SK-N-SH treated with all-trans-retinoic acid at 6 μM for 48 hours (cell line): ENCODE data around the gene SGK2.
"Not testable (repeated sequence)": the region's sequence is repeated elsewhere in the genome, so short reads cannot be mapped to it uniquely, and the experiment has no call there.

Experiments used
- ATAC-seq: fragments of 200-7000 bp; cut with Tn5 transposase; 3 replicates; pipeline ENCODE4 v1.9.1; 2020; ENCODE audit warnings: mild to moderate bottlenecking, moderate library complexity
- ARNTL ChIP-seq: fragments of 450-650 bp; formaldehyde crosslinking; IDR thresholded peaks from 2 replicates; pipeline ENCODE4 v1.5.0; 2020; ENCODE audit warnings: low read depth, mild to moderate bottlenecking, moderate library complexity, borderline replicate concordance
- BACH2 ChIP-seq: fragments of 250-450 bp; sonication (Bioruptor Pico); IDR thresholded peaks from 2 replicates; pipeline ENCODE4 v1.9.0; 2021; ENCODE audit warnings: mild to moderate bottlenecking, borderline replicate concordance
- CREB5 ChIP-seq: fragments of 250-450 bp; sonication (Bioruptor Pico); IDR thresholded peaks from 2 replicates; pipeline ENCODE4 v1.5.1; 2020; ENCODE audit warnings: low read depth, mild to moderate bottlenecking, moderate library complexity
- CSDC2 ChIP-seq: fragments of 250-450 bp; sonication (Bioruptor Pico); IDR thresholded peaks from 2 replicates; pipeline ENCODE4 v1.5.0; 2020; ENCODE audit warnings: mild to moderate bottlenecking, moderate library complexity
- CSRNP3 ChIP-seq: fragments of 250-450 bp; sonication (Bioruptor Pico); IDR thresholded peaks from 2 replicates; pipeline ENCODE4 v1.5.1; 2021; ENCODE audit warnings: mild to moderate bottlenecking, moderate library complexity
- ESRRG ChIP-seq: fragments of 250-450 bp; sonication (Bioruptor Pico); IDR thresholded peaks from 2 replicates; pipeline ENCODE4 v1.6.1; 2021; ENCODE audit warnings: mild to moderate bottlenecking
- GLIS3 ChIP-seq: fragments of 250-450 bp; sonication (Bioruptor Pico); IDR thresholded peaks from 2 replicates; pipeline ENCODE4 v1.5.0; 2020; ENCODE audit warnings: mild to moderate bottlenecking, moderate library complexity
- ISL1 ChIP-seq: fragments of 250-450 bp; sonication (Bioruptor Pico); IDR thresholded peaks from 2 replicates; pipeline ENCODE4 v2.1.2; 2022; ENCODE audit warnings: mild to moderate bottlenecking, moderate library complexity
- OSR1 ChIP-seq: fragments of 250-450 bp; sonication (Bioruptor Pico); IDR thresholded peaks from 2 replicates; pipeline ENCODE4 v1.8.0; 2022; ENCODE audit warnings: moderate library complexity, mild to moderate bottlenecking, inconsistent platforms
- PATZ1 ChIP-seq: fragments of 250-450 bp; sonication (Bioruptor Pico); IDR thresholded peaks from 2 replicates; pipeline ENCODE4 v1.8.0; 2020; ENCODE audit warnings: mild to moderate bottlenecking, moderate library complexity, borderline replicate concordance
- POU6F1 ChIP-seq: fragments of 250-450 bp; sonication (Bioruptor Pico); IDR thresholded peaks from 2 replicates; pipeline ENCODE4 v1.8.0; 2021; ENCODE audit warnings: low read depth, mild to moderate bottlenecking, moderate library complexity, borderline replicate concordance
- PPARA ChIP-seq: fragments of 250-450 bp; sonication (Bioruptor Pico); IDR thresholded peaks from 2 replicates; pipeline ENCODE4 v1.5.0; 2020; ENCODE audit warnings: mild to moderate bottlenecking, borderline replicate concordance
- RARB ChIP-seq: fragments of 250-450 bp; sonication (Bioruptor Pico); IDR thresholded peaks from 2 replicates; pipeline ENCODE4 v1.8.0; 2021; ENCODE audit warnings: mild to moderate bottlenecking, moderate library complexity
- SNAI2 ChIP-seq: fragments of 250-450 bp; sonication (Bioruptor Pico); IDR thresholded peaks from 2 replicates; pipeline ENCODE4 v1.5.0; 2020; ENCODE audit warnings: mild to moderate bottlenecking, moderate library complexity
- TCF4 ChIP-seq: fragments of 250-450 bp; sonication (Bioruptor Pico); IDR thresholded peaks from 2 replicates; pipeline ENCODE4 v1.8.0; 2021; ENCODE audit warnings: mild to moderate bottlenecking, moderate library complexity, borderline replicate concordance
- TOX ChIP-seq: fragments of 250-450 bp; sonication (Bioruptor Pico); IDR thresholded peaks from 2 replicates; pipeline ENCODE4 v1.8.0; 2021; ENCODE audit warnings: mild to moderate bottlenecking, moderate library complexity, borderline replicate concordance
- TSHZ2 ChIP-seq: fragments of 250-450 bp; sonication (Bioruptor Pico); IDR thresholded peaks from 2 replicates; pipeline ENCODE4 v1.5.0; 2020; ENCODE audit warnings: mild to moderate bottlenecking, moderate library complexity
- ZC3H10 ChIP-seq: fragments of 250-450 bp; sonication (Bioruptor Pico); IDR thresholded peaks from 2 replicates; pipeline ENCODE4 v1.5.1; 2021; ENCODE audit warnings: mild to moderate bottlenecking, moderate library complexity
- ZFP3 ChIP-seq: fragments of 250-450 bp; sonication (Bioruptor Pico); IDR thresholded peaks from 2 replicates; pipeline ENCODE4 v1.5.0; 2020; ENCODE audit warnings: mild to moderate bottlenecking, moderate library complexity
- ZFP30 ChIP-seq: fragments of 450-650 bp; formaldehyde crosslinking; IDR thresholded peaks from 2 replicates; pipeline ENCODE4 v1.5.0; 2022; ENCODE audit warnings: mild to moderate bottlenecking, moderate library complexity
- ZNF565 ChIP-seq: fragments of 450-650 bp; formaldehyde crosslinking; conservative IDR thresholded peaks from 2 replicates; pipeline ENCODE4 v1.5.0; 2020; ENCODE audit warnings: low read depth, mild to moderate bottlenecking, moderate library complexity
- ZNF70 ChIP-seq: fragments of 450-650 bp; formaldehyde crosslinking; IDR thresholded peaks from 2 replicates; pipeline ENCODE4 v1.5.0; 2020; ENCODE audit warnings: mild to moderate bottlenecking, moderate library complexity

SGK2 gene

GRCh38 chr20:43584448-43585136 lies 25.8 kb downstream of the SGK2 start:
- peak; percentile 37 for ATAC-seq
- no peak for TF ChIP-seq PPARA (CRISPR knock-in tag)
- TF ChIP-seq ESRRG (CRISPR knock-in tag), result no peak
- no peak for TF ChIP-seq CSRNP3 (CRISPR knock-in tag)
- no peak for TF ChIP-seq GLIS3
- TF ChIP-seq ZNF565, result no peak
- TF ChIP-seq ZFP3 (CRISPR knock-in tag), result no peak
- no peak for TF ChIP-seq SNAI2
- TF ChIP-seq RARB (CRISPR knock-in tag), result no peak
- no peak for TF ChIP-seq PATZ1
- no peak for TF ChIP-seq CSDC2
- no peak for TF ChIP-seq ISL1
- no peak for TF ChIP-seq BACH2
- TF ChIP-seq ZFP30, result no peak

- TF ChIP-seq ESRRG (CRISPR knock-in tag) (no peak), CSRNP3 (CRISPR knock-in tag) (no peak), TOX (CRISPR knock-in tag) (no peak), RARB (CRISPR knock-in tag) (no peak), TCF4 (CRISPR knock-in tag) (no peak), TSHZ2 (CRISPR knock-in tag) (no peak), CREB5 (no peak), POU6F1 (CRISPR knock-in tag) (no peak), GLIS3 (no peak), ARNTL (no peak), CSDC2 (no peak), BACH2 (no peak), SNAI2 (no peak), ZNF70 (CRISPR knock-in tag) (no peak), OSR1 (CRISPR knock-in tag) (no peak), ZFP3 (CRISPR knock-in tag) (no peak), ZC3H10 (CRISPR knock-in tag) (no peak), ZNF565 (no peak)
- no peak for ATAC-seq
Measured at GRCh38 chr20:43586641-43587040, 27.8 kb downstream of the SGK2 start.

GRCh38 chr20:43588526-43588925 lies 29.7 kb downstream of the SGK2 start:
- not testable (repeated sequence) for ATAC-seq
